IPS-11a (cell line): ENCODE measurements around the gene GPANK1.

Experiments
- H3K4me3 ChIP-seq: one replicate; pipeline ENCODE4 v1.5.1; 2013; ENCODE audit warnings: low read depth, low read length, control low read depth

Gene GPANK1

DNA sequence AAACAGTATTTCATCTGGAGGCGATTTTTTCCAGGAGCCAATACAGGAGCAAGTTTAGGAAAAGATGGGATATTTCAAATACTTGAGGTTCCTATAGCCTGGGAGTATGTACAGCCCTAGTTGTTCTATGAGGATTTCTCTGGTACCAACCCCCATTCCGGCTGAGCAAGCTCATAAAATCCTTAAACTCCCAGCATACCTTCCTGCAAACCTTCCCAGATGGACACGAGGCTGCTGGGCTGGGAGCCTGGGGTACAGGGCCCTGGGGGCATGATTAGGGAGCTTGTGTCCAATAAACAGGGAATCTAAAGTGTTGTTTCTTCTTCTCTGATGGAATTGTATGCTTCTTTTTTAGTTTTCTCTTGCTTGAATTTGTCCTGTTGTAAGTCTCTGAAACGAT is 42.8 kb downstream of the GPANK1 start:
- peak overlapping the region; percentile 89 for H3K4me3 ChIP-seq

DNA sequence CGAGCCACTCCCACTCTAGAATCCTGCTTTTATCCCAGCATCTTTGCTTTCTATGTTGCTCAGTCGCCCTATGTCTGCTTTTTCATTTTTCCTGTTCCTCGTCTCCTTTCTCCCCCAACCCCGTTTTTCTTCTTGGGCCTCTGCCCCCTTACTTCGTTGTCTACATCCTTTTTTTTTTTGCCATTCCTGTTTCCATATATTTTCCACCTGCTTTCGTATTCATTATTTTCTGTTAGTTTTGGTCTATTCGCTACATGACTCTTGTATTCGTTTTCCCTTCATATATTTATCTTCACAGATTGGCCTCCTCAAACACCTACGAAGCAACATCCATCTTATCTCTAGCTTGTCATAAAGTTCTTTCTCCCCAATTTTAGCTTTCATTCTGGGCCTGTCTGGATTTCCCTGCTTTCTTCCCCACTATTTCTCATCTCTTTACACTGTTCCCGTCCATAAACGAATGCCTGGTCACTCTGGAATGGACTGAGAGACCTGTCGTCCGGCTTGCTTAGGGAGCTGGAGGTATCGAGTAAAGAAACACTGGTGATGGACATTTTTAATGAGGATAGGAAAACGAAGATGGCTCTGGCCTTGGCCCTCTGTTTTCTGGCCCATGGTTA is 43.4 kb downstream of the GPANK1 start:
- peak overlapping the region; percentile 89 for H3K4me3 ChIP-seq

- H3K4me3 ChIP-seq: peak within 1 kb of the TSS; percentile 89
Measured at GRCh38 chr6:31620586-31621319, 44.0 kb downstream of the GPANK1 start, which contains the start of gene PRRC2A. Gene PRRC2A, plus strand, starts transcription at chr6:31620715. Its CDS starts 2,075 bp downstream, at chr6:31622790.

GRCh38 chr6:31619805-31620585 is 44.8 kb downstream of the GPANK1 start:
- peak overlapping the region; percentile 83 for H3K4me3 ChIP-seq

DNA sequence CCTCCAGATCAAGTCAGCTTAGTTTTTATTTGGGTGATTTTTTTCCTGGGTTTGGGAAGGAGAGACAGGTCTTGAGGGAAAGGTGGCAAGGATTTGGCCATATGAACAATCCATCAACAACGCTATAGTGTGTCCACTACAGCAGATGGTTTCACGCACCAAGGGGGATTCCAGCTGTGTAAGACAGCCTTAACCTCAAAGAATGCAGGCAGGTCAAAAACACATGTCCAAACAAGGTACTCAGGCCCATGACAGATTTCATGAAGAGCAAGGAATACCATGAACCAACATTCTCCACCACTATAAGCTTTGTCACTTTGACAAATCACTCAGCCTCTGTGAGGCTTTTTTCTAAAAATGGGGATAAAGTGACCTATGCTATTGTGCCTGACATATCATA is 47.8 kb downstream of the GPANK1 start:
- no peak overlapping the region for H3K4me3 ChIP-seq

DNA sequence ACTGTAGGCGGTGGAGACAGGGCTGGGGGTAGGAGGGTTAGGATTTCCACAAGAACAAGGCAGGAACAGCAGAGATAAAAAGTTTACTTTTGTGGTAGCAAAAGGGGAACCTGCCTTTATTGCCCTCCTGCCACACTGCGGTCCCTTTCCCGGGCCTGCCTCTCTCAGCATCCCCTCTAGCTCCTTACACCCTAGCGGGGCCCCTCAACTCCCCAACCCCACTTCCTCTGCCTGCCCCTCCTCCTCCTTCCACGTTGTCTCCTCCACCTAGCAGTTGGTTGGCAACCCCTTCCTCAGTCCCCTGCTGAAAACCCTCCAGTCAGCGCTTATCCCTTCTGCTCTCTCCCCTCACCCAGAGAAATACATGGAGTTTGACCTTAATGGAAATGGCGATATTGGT is 49.0 kb downstream of the GPANK1 start:
- H3K4me3 ChIP-seq: no peak overlapping the region

DNA sequence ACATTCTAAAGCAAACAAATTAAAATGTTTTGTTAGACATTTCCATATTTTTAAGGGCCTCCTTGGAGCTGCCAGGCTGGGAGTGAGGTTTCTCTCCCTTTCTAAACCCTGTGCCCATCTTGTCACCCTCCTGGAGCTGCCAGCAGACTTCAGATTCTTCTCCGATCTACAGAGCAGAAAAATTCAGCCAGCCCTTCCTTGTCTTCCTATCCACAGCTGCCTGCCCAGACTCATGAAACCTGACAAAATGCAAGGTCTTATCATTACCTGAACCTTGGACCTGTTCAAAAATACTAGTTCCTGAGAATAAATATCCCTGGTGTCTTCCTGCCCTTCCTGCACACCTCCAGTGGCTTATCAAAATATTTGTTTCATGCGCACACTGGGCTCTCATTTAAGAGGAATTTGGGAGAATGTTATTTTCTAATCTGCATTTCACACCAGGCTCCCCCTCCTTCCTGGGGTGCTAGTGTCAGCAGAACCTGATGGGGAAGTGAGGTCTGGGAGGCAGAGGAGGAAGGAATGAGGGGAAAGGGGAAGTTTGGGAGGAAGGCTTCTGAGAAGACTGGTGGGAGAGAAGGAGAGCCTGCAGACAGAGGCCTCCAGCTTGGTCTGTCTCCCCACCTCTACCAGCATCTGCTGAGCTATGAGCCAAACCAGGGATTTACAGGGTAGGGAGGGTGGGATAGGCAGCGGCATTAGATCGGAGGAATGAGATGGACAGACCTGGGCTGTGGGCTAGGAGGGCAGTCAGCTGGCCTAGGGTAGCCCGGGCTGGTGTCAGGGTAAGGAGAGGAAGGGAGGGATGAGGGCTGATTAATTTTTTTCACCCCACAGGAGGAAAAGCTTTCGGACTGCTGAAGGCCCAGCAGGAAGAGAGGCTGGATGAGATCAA is 49.9 kb downstream of the GPANK1 start, which contains the start of gene AIF1:
AIF1 (plus strand) TSS at position 551 of the 895 bp plus-strand sequence; CDS start at position 647, 96 bp downstream.
- no peak within 1 kb of the TSS for H3K4me3 ChIP-seq

GRCh38 chr6:31614075-31614619 is 50.6 kb downstream of the GPANK1 start:
- no peak overlapping the region for H3K4me3 ChIP-seq
